GM19452 (cell line): ENCODE results near the gene HBA1.
"Not testable (repeated sequence)": the region's sequence is repeated elsewhere in the genome, so short reads cannot be mapped to it uniquely, and the experiment has no call there.

Experiments
- ATAC-seq: cut with Tn5 transposase; IDR thresholded peaks from one replicate; pipeline ENCODE4 v1.9.1; 2021; ENCODE audit not compliant: unreplicated experiment

The HBA1 gene

DNA sequence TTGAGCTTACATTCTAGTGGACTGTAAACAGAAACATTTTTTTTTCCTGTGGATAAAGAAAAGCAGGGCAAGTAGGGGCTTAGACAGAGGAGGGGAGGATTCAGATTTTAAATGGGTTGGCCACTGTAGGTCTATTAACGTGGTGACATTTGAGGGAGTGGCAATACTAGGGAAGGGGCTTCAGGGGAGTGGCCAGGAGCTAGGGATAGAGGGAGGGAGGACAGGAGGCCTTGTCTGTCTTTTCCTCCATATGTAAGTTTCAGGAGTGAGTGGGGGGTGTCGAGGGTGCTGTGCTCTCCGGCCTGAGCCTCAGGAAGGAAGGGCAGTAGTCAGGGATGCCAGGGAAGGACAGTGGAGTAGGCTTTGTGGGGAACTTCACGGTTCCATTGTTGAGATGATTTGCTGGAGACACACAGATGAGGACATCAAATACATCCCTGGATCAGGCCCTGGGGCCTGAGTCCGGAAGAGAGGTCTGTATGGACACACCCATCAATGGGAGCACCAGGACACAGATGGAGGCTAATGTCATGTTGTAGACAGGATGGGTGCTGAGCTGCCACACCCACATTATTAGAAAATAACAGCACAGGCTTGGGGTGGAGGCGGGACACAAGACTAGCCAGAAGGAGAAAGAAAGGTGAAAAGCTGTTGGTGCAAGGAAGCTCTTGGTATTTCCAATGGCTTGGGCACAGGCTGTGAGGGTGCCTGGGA lies 17.2 kb upstream of the HBA1 start:
- ATAC-seq = no peak

GRCh38 chr16:160242-160641 lies 16.2 kb upstream of the HBA1 start:
- ATAC-seq = not testable (repeated sequence)

DNA sequence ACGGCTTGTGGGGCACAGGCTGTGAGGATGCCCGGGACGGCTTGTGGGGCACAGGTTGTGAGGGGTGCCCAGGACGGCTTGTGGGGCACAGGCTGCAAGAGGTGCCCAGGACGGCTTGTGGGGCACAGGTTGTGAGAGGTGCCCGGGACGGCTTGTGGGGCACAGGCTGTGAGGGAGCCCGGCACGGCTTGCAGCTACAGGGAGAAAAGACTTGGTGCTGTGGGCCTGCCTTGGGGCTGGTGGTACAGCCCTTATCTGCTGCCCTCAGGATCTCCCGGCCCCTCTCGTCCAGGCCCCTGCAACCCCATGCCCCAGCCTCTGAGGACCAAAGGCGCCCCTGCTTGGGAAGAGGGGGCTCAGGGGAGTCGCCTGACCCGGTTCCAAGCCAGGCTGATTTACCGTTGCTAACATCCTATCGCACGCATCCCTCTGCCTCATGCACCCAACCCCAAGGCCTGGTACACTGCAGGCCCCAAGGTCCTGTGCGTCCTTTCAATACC lies 15.7 kb upstream of the HBA1 start:
- no peak for ATAC-seq

DNA sequence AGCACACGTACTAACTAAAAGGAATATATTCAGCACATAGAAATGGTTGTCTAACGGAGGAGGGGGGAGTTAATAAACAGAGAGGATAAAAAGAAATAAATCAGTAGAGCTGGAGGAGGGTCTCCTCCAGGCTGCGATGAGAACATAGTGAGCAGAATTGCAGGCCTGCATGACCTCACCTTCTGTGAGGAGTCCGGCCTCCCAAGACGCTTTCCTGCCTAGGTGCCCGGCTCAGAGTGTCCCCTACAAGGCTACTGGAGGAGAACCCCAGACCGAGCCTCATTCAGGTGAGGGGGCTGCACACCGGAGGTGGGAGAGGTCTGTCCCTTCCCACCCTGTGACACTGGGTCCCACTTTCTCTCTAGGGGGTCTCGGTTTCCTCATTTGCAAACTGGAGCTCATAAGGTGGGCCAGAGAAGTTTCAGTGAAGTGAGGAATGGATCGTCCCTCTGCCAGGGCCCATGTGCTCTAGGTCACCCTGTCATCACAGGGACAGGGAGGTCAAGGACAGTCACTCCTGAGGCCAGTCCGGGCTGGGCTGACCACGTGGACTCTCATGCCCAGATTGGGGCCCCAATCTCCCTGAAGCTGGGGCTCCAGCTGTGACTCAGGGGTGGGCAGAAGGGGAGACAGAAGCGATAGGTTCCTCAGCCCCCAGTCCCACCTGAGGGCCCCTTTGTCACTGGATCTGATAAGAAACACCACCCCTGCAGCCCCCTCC lies 14.0 kb upstream of the HBA1 start:
- no peak for ATAC-seq

DNA sequence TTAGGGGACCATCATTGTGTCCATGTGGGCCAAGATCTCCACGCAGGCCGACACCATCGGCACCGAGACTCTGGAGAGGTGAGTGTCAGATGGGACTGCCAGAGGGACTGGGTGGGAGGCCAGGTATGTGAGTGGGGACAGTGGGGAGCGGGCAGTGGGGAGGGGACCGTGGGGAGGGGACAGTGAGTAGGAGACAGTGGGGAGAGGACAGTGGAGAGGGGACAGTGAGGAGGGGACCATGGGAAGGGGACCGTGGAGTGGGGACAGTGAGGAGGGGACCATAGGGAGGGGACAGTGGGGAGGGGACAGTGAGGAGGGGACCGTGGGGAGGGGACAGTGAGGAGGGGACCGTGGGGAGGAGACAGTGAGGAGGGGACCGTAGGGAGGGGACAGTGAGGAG lies 13.3 kb upstream of the HBA1 start:
- ATAC-seq = not testable (repeated sequence)

GRCh38 chr16:163696-164095 lies 12.8 kb upstream of the HBA1 start:
- not testable (repeated sequence) for ATAC-seq

DNA sequence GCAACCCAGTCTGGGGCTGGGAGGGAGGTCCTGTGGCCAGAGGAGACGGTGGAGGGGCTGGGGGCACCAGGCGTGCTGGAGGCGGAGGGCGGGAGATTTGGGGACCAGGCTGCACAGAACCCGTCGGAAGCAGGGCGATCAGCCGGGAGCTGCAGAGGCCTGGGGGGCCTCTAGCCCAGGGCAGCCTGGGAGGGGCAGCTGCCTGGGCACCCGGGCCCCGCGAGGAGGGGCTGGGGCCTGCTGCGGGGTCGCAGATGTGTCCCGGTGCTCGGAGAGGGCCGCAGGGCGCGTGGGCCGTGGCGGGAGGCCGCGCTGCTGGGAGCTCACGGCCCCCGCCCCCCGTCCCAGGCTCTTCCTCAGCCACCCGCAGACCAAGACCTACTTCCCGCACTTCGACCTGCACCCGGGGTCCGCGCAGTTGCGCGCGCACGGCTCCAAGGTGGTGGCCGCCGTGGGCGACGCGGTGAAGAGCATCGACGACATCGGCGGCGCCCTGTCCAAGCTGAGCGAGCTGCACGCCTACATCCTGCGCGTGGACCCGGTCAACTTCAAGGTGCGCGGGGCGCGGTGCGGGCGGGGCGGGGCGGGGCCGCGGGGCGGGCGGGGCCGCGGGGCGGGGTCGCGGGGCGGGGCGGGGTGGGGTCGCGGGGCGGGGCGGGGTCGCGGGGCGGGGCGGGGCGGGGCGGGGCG lies 12.2 kb upstream of the HBA1 start:
- ATAC-seq = not testable (repeated sequence)

- no peak for ATAC-seq
Measured at GRCh38 chr16:164827-165538, 11.5 kb upstream of the HBA1 start.

DNA sequence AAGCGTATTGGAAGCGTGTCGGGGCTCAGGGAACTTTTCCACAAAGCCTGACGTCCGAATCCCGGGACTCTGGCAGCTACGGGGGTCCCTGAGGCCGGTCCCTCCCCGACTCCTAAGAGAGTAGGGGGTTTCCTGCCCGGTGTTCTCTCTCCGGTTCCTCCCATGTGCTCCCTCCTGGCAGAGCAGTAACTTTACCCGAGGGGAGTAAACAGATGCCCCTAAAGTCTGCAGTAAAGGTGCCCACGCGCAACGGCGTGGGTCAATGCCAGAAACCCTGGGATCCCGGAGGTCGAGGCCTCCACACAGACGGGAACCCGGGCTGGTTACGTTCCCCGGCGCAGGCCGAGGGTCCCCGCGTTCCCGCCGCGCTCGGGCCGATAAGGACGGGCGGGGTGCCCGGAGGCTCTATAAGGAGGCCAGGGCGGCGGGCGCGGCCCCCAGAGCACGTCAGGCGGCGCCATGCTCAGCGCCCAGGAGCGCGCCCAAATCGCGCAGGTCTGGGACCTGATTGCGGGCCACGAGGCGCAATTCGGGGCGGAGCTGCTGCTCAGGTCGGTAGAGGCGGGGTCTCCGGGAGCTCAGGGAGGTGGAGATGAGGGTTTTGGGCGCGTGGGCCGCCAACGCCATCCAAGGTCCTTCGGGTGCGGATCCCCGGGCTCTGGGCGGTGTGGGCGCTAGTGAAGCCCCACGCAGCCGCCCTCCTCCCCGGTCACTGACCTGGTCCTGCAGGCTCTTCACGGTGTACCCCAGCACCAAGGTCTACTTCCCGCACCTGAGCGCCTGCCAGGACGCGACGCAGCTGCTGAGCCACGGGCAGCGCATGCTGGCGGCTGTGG lies 10.7 kb upstream of the HBA1 start, which contains the start of gene HBM:
HBM (plus strand) TSS at position 440 of the 836 bp plus-strand sequence; CDS start at position 460, 20 bp downstream.
- ATAC-seq = no peak

DNA sequence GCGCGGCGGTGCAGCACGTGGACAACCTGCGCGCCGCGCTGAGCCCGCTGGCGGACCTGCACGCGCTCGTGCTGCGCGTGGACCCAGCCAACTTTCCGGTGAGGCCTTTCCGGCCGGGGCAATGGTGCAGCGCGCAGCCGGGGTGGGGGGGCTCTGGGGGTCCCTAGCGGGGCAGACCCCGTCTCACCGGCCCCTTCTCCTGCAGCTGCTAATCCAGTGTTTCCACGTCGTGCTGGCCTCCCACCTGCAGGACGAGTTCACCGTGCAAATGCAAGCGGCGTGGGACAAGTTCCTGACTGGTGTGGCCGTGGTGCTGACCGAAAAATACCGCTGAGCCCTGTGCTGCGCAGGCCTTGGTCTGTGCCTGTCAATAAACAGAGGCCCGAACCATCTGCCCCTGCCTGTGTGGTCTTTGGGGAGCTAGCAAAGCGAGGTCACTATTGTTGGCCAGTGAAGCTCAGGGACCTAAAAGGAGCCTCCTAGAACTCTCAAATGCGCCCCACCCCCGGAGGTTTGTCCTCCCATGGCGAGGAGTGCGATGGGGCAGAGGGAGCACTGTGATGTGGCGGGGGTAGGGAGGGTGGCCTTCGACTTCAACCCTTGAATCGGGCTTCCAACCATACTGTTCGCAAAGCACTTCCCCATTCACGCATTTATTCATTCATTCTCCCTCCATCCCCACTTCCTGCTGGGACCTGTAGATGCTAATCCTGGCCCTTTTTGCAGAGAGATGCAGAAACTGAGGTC lies 9.9 kb upstream of the HBA1 start:
- ATAC-seq = no peak

- ATAC-seq = no peak
Measured at GRCh38 chr16:167122-167690, 9.3 kb upstream of the HBA1 start.

- ATAC-seq = no peak
Measured at GRCh38 chr16:168424-168823, 8.1 kb upstream of the HBA1 start.

GRCh38 chr16:169014-169413 lies 7.5 kb upstream of the HBA1 start:
- ATAC-seq = no peak

- not testable (repeated sequence) for ATAC-seq
Measured at GRCh38 chr16:170088-170507, 6.4 kb upstream of the HBA1 start.

- no peak for ATAC-seq
Measured at GRCh38 chr16:170788-171187, 5.7 kb upstream of the HBA1 start.

- not testable (repeated sequence) for ATAC-seq
Measured at GRCh38 chr16:172374-172941, 4.0 kb upstream of the HBA1 start, which contains the start of gene HBA2. TSS of gene HBA2 (plus strand) at chr16:172876. CDS start at chr16:172913, 37 bp downstream.

DNA sequence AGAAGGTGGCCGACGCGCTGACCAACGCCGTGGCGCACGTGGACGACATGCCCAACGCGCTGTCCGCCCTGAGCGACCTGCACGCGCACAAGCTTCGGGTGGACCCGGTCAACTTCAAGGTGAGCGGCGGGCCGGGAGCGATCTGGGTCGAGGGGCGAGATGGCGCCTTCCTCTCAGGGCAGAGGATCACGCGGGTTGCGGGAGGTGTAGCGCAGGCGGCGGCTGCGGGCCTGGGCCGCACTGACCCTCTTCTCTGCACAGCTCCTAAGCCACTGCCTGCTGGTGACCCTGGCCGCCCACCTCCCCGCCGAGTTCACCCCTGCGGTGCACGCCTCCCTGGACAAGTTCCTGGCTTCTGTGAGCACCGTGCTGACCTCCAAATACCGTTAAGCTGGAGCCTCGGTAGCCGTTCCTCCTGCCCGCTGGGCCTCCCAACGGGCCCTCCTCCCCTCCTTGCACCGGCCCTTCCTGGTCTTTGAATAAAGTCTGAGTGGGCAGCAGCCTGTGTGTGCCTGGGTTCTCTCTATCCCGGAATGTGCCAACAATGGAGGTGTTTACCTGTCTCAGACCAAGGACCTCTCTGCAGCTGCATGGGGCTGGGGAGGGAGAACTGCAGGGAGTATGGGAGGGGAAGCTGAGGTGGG lies 3.1 kb upstream of the HBA1 start:
- ATAC-seq = not testable (repeated sequence)
